GM11168 (cell line): ENCODE data around the gene WNT11.

Experiments
- in situ Hi-C: fragments of 300-500 bp; cut with MboI; formaldehyde crosslinking; loops from one replicate; pipeline ENCODE4 v1.12.0; 2022; ENCODE audit warnings: low sequenced_read_pairs; ENCODE audit not compliant: unreplicated experiment

Gene WNT11

GRCh38 chr11:76239483-76240160 lies 33.3 kb upstream of the WNT11 start:
- in situ Hi-C loops, result no loop called here

- in situ Hi-C loops, result no loop called here
Observed at GRCh38 chr11:76238551-76238950, 32.2 kb upstream of the WNT11 start.

- in situ Hi-C loops, result no loop called here
Observed at GRCh38 chr11:76237914-76238313, 31.6 kb upstream of the WNT11 start.

- in situ Hi-C loops, result no loop called here
Observed at GRCh38 chr11:76237000-76237649, 30.8 kb upstream of the WNT11 start.

GRCh38 chr11:76236092-76236999 lies 30.0 kb upstream of the WNT11 start:
- in situ Hi-C loops, result no loop called here

GRCh38 chr11:76235233-76236091 lies 29.2 kb upstream of the WNT11 start:
- in situ Hi-C loops, result no loop called here

- in situ Hi-C loops, result no loop called here
Observed at GRCh38 chr11:76234416-76235232, 28.3 kb upstream of the WNT11 start.

- in situ Hi-C loops, result no loop called here
Observed at GRCh38 chr11:76234021-76234415, 27.7 kb upstream of the WNT11 start.

GRCh38 chr11:76233196-76233921 lies 27.1 kb upstream of the WNT11 start:
- in situ Hi-C loops, result no loop called here

- in situ Hi-C loops, result no loop called here
Observed at GRCh38 chr11:76232026-76232665, 25.8 kb upstream of the WNT11 start.

GRCh38 chr11:76231121-76231738 lies 24.9 kb upstream of the WNT11 start:
- in situ Hi-C loops, result no loop called here

- in situ Hi-C loops, result no loop called here
Observed at GRCh38 chr11:76230392-76230791, 24.1 kb upstream of the WNT11 start.

- in situ Hi-C loops, result no loop called here
Observed at GRCh38 chr11:76229690-76230240, 23.5 kb upstream of the WNT11 start.

GRCh38 chr11:76228875-76229149 lies 22.5 kb upstream of the WNT11 start:
- in situ Hi-C loops, result no loop called here

- in situ Hi-C loops, result no loop called here
Observed at GRCh38 chr11:76228071-76228874, 22.0 kb upstream of the WNT11 start.

GRCh38 chr11:76226626-76227025 lies 20.3 kb upstream of the WNT11 start:
- in situ Hi-C loops, result no loop called here

GRCh38 chr11:76225122-76225611 lies 18.9 kb upstream of the WNT11 start:
- in situ Hi-C loops, result no loop called here
